ENCODE measurements around the gene BCR. TPM values are rescaled to one million over a fixed set of nuclear protein-coding genes. Genes with fewer than 3 reads are reported as not detected.

BCR gene
- total and polyA plus RNA-seq, 2 of the 13 experiments (the other 11 are each of a cell fraction or from before 2014, with no cell fraction given) = 19.9 to 33.6 TPM

- TF ChIP-seq KMT2A (CRISPR knock-in tag; IDR thresholded peaks at IDR 0.05) = 0 out of 2 replicates have a peak, but pooled peaks have one; percentile 14
- TF ChIP-seq YEATS4 (CRISPR knock-in tag; IDR thresholded peaks at IDR 0.05; ENCODE audit: borderline replicate concordance) = no peak
- 0 out of 2 replicates have a peak, but pooled peaks have one; percentile 2 for TF ChIP-seq ZNF564 (CRISPR knock-in tag; IDR thresholded peaks at IDR 0.05)
- TF ChIP-seq ZNF670 (CRISPR knock-in tag; IDR thresholded peaks at IDR 0.05; ENCODE audit: borderline replicate concordance) = no peak
- TF ChIP-seq TCF12 (IDR thresholded peaks at IDR 0.05) = no peak
- no peak for TF ChIP-seq TCF12 (CRISPR knock-in tag; IDR thresholded peaks at IDR 0.05)
- TF ChIP-seq MAZ (IDR thresholded peaks at IDR 0.05; ENCODE audit: borderline replicate concordance, low read depth, low read length) = no peak
- TF ChIP-seq MAZ (CRISPR knock-in tag; IDR thresholded peaks at IDR 0.05; ENCODE audit: low read depth) = peak; percentile 15; the same call in 1 of the 2 replicates
- TF ChIP-seq UBTF (CRISPR knock-in tag; IDR thresholded peaks at IDR 0.05) = peak; percentile 58
- 0 out of 2 replicates have a peak, but pooled peaks have one; percentile 8 for TF ChIP-seq HNF4G (IDR thresholded peaks at IDR 0.05; ENCODE audit: borderline replicate concordance, low read depth, low read length)
- no peak for TF ChIP-seq HNF4G (CRISPR knock-in tag; IDR thresholded peaks at IDR 0.05; ENCODE audit: borderline replicate concordance, low read depth)
- 0 out of 2 replicates have a peak, but pooled peaks have one; percentile 28 for TF ChIP-seq ZNF558 (CRISPR knock-in tag; IDR thresholded peaks at IDR 0.05; ENCODE audit: borderline replicate concordance)
- TF ChIP-seq, protein P1, sequence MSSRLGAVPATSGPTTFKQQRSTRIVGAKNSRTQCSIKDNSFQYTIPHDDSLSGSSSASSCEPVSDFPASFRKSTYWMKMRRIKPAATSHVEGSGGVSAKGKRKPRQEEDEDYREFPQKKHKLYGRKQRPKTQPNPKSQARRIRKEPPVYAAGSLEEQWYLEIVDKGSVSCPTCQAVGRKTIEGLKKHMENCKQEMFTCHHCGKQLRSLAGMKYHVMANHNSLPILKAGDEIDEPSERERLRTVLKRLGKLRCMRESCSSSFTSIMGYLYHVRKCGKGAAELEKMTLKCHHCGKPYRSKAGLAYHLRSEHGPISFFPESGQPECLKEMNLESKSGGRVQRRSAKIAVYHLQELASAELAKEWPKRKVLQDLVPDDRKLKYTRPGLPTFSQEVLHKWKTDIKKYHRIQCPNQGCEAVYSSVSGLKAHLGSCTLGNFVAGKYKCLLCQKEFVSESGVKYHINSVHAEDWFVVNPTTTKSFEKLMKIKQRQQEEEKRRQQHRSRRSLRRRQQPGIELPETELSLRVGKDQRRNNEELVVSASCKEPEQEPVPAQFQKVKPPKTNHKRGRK (CRISPR knock-in tag; IDR thresholded peaks at IDR 0.05) = no peak
- TF ChIP-seq KDM5B (CRISPR knock-in tag; IDR thresholded peaks at IDR 0.05; ENCODE audit: borderline replicate concordance) = peak; percentile 50; the same call in 1 of the 2 replicates
- 0 out of 2 replicates have a peak, but pooled peaks have one; percentile 26 for TF ChIP-seq ZNF609 (CRISPR knock-in tag; IDR thresholded peaks at IDR 0.05; ENCODE audit: borderline replicate concordance)
- TF ChIP-seq ZNF451 (CRISPR knock-in tag; IDR thresholded peaks at IDR 0.05) = 0 out of 2 replicates have a peak, but pooled peaks have one; percentile 24
- no peak for TF ChIP-seq NFYC (CRISPR knock-in tag; IDR thresholded peaks at IDR 0.05)
- peak; percentile 24; the same call in 1 of the 2 replicates for TF ChIP-seq ZFY (CRISPR knock-in tag; IDR thresholded peaks at IDR 0.05)
These were observed 669 bp upstream of the BCR start (continued) for GRCh38 chr22:23179381-23180299.
